ENCODE data around the gene OR5D18.

- TF ChIP-seq CTCF (conservative IDR thresholded peaks at IDR 0.05 in 1 of 2, IDR thresholded peaks at IDR 0.05 in 1 of 2; ENCODE audit: low read depth in 1 of 2, low read length in 2 of 2) (no peak), EZH2 (IDR thresholded peaks at IDR 0.05; ENCODE audit: low read length, missing control alignments) (no peak)
Observed at GRCh38 chr11:55773138-55773537, 46.3 kb upstream of the OR5D18 start, which contains the start of gene OR5D13.

All from fibroblast of lung (primary cell).